ENCODE results near the gene ICAM5. TPM values are rescaled to one million over a fixed set of nuclear protein-coding genes. Genes with fewer than 3 reads are reported as not detected.

Gene ICAM5
- polyA plus RNA-seq, 3 donors from 2014 or later, result not detected

DNA sequence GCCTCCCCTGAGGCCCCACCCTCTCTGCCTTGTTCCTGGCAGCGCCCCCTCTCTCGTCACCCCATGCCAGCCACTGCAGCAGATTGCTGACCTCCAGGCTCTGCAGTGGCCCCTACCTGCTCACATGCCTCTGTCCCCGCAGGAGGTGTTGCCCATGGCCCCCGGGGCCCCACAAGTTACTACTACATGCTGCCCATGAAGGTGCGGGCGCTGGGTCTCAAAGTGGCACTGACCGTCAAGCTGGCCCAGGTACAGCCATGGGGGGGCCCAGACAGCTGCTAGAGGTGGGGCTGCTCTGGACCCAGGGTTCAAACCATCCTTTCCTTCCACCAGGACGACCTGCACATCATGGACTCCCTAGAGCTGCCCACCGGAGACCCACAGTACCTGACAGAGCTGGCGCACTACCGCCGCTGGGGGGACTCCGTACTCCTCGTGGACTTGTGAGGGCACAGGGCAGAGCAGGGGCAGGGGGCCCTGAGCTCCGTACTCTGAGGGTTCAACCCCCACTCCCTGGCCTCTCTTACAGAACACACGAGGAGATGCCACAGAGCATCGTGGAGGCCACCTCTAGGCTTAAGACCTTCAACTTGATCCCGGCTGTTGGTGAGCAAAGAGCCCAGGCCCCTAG, 31.6 kb upstream of the ICAM5 start:
- no peak overlapping the region for H3K4me3 Mint-ChIP-seq
- H3K9me3 Mint-ChIP-seq, result no peaks in the 10 kb centered on the region
- peak overlapping the region in 1 of 6 donors; percentile 53 for H3K27ac Mint-ChIP-seq
- H3K27me3 Mint-ChIP-seq (ENCODE audit: low read depth in 3 of 3), result peaks cover 0 to 4% (median 3%) of the 10 kb centered on the region in 3 donors
- H3K36me3 Mint-ChIP-seq, result peaks cover 12 to 18% (median 17%) of the 10 kb centered on the region in 3 donors
- no peak for DNase-seq
- peaks cover 3 to 6% of the 10 kb centered on the region in 2 donors for H3K4me1 Mint-ChIP-seq

DNA sequence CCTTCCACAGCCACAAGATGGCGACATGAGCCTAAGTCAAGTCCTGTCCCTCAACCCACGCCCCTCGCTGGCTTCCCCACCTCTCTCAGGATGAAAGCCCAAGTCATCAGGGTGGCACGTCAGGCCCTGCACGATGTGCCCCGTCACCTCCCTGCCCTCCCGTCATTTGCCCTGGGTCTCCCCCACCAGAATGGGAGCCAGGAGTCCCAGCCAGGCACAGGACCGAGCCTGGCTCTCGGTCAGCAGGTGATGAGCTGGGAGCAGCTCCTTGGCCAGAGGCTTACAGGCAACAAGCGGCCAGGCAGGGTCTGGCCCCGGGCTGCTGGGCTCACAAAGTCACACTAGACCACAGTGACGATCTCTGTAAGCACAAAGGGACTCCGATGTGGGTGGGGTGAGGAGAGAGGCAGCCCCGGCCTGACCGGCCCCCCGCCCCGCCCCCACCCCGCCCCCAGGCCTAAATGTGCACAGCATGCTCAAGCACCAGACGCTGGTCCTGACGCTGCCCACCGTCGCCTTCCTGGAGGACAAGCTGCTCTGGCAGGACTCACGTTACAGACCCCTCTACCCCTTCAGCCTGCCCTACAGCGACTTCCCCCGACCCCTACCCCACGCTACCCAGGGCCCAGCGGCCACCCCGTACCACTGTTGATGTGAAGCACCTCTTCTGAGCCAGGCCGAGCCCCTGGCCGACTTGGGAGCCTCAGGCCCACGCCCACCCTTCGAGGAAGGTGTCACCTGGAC, 30.4 kb upstream of the ICAM5 start:
- DNase-seq, result peak; percentile 76 to 81 (median 78)
- peaks cover 6 to 14% (median 13%) of the 10 kb centered on the region in 3 donors for H3K36me3 Mint-ChIP-seq
- peaks cover 3 to 6% of the 10 kb centered on the region in 2 donors for H3K4me1 Mint-ChIP-seq
- peak overlapping the region in 1 of 6 donors; percentile 34 for H3K27ac Mint-ChIP-seq
- no peaks in the 10 kb centered on the region for H3K9me3 Mint-ChIP-seq
- H3K4me3 Mint-ChIP-seq, result no peak overlapping the region
- peaks cover 0 to 3% (median 2%) of the 10 kb centered on the region in 3 donors for H3K27me3 Mint-ChIP-seq (ENCODE audit: low read depth in 3 of 3)

DNA sequence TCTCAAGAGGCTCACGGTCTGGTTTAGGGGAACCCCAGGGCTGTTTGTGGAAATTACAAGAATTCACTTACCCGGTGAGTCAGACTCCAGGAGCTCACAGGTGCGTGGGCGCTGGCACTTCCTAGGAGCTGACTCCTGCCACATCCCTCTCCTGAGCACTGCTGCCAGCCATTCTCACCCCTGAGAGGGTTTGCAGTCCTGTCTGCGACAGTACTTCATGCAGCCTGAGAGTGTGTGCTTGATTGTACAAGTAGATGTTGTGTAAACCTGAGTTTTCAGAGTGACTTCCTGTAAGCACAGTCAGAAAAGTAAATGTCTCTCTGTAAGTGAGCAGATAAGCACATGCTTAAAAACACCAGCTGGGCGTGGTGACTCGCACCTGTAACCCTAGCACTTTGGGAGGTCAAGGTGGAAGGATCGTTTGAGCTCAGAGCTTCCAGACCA, 29.6 kb upstream of the ICAM5 start:
- H3K4me1 Mint-ChIP-seq, result peaks cover 3 to 4% of the 10 kb centered on the region in 2 donors
- H3K36me3 Mint-ChIP-seq, result peaks cover 5 to 12% (median 11%) of the 10 kb centered on the region in 3 donors
- H3K4me3 Mint-ChIP-seq, result no peak overlapping the region
- DNase-seq, result no peak
- no peak overlapping the region for H3K27ac Mint-ChIP-seq
- H3K9me3 Mint-ChIP-seq, result no peaks in the 10 kb centered on the region
- peaks cover 0 to 3% (median 2%) of the 10 kb centered on the region in 3 donors for H3K27me3 Mint-ChIP-seq (ENCODE audit: low read depth in 3 of 3)

DNA sequence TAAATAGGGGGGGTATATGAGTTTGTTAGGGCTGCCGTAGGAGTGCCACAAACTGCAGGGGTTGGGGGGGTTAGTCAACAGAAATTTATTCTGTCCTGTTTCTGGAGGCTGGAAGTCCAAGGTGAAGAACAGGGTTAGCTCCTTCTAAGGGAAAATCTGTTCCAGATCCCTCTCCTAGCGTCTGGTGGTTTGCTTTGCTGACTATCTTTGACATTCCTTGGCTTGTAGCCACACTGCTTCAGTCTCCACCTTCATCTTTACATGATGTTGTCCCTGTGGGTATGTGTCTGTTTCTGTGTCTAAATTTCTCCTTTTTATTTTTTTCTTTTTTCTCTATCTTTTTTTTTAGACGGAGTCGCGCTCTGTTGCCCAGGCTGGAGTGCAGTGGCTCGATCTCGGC, 27.0 kb upstream of the ICAM5 start:
- Mint-ChIP-seq H3K4me1 (no peaks in the 10 kb centered on the region), H3K9me3 (no peaks in the 10 kb centered on the region), H3K27me3 (ENCODE audit: low read depth in 3 of 3) (peaks cover 0 to 5% (median 2%) of the 10 kb centered on the region in 3 donors), H3K36me3 (no peaks in the 10 kb centered on the region), H3K4me3 (no peak overlapping the region), H3K27ac (no peak overlapping the region)
- no peak for DNase-seq

DNA sequence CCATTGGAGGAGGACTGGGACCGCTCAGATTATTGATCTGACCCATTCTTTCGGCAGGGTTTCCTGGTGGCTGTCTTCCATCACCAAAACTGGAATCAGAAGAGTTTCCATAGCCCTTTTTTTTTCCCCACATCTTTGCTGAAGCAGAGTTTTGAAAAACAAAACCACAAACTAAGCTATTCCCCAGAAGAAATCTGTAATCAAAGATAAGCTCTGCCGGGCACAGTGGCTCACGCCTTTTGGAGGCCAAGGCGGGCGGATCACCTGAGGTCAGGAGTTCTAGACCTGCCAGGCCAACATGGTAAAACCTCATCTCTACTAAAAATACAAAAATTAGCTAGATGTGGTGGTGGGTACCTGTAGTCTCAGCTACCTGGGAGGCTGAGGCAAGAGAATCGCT, 23.0 kb upstream of the ICAM5 start:
- H3K36me3 Mint-ChIP-seq, result no peaks in the 10 kb centered on the region
- peaks cover 20 to 24% of the 10 kb centered on the region in 2 donors for H3K4me1 Mint-ChIP-seq
- no peak for DNase-seq
- no peak overlapping the region for H3K4me3 Mint-ChIP-seq
- H3K27me3 Mint-ChIP-seq (ENCODE audit: low read depth in 3 of 3), result peaks cover 12 to 29% (median 17%) of the 10 kb centered on the region in 3 donors
- H3K9me3 Mint-ChIP-seq, result no peaks in the 10 kb centered on the region
- peak overlapping the region in 1 of 6 donors; percentile 62 for H3K27ac Mint-ChIP-seq

DNA sequence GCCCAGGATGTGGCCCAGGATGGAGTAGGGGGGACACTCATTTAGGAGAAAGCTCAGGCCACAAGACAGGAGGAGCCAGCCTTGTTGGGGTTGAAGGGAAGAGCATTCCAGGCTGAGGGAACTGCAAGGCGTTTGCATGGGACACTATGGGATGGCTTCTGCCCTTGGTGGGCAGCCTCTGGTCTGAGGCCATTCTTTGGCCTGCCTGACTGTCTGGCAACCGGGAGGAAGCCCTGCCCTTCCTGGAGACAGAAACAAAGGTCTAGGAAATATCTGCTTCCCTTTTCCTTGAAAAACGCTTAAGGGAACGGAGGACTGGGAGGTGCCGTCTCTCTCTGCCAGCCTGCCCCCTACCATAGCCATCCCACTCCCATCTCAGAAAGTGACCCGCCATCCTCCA, 21.7 kb upstream of the ICAM5 start:
- DNase-seq, result no peak
- Mint-ChIP-seq H3K36me3 (no peaks in the 10 kb centered on the region), H3K27me3 (ENCODE audit: low read depth in 3 of 3) (peaks cover 16 to 31% (median 17%) of the 10 kb centered on the region in 3 donors), H3K4me3 (no peak overlapping the region), H3K9me3 (no peaks in the 10 kb centered on the region), H3K27ac (peak overlapping the region in 1 of 6 donors; percentile 10), H3K4me1 (peaks cover 31 to 34% of the 10 kb centered on the region in 2 donors)

DNA sequence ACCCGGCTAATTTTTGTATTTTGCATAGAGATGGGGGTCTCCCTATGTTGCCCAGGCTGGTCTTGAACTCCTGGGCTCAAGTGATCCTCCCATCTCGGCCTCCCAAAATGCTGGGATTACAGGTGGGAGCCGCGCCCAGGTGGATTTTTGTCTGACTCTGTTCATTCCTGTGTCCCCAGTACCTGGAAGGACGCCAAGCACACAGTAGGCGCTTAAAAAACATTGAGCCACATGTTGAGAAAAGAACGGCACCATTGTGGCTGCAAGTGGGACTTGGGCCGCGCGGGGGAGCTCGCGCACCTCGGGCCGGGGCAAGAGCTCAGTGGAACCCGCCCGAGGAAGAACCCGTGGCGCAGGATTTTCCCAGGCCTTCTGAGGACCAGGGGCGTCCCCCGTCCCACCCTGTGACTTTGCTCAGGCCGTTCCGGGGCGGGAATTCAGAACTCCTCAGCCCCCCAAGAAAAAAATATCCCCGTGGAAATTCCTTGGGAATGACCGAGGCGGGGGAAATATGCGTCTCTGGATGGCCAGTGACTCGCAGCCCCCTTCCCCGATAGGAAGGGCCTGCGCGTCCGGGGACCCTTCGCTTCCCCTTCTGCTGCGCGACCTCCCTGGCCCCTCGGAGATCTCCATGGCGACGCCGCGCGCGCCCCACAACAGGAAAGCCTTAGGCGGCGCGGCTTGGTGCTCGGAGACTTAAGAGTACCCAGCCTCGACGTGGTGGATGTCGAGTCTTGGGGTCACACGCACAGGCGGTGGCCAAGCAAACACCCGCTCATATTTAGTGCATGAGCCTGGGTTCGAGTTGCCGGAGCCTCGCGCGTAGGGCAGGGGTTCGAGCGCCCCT, 20.2 kb upstream of the ICAM5 start:
- peaks cover 16 to 31% (median 17%) of the 10 kb centered on the region in 3 donors for H3K27me3 Mint-ChIP-seq (ENCODE audit: low read depth in 3 of 3)
- peaks cover 0 to 4% (median under 1%) of the 10 kb centered on the region in 3 donors for H3K36me3 Mint-ChIP-seq
- peaks cover 35 to 43% of the 10 kb centered on the region in 2 donors for H3K4me1 Mint-ChIP-seq
- H3K27ac Mint-ChIP-seq, result peak overlapping the region; percentile 93 to 96 (median 96)
- H3K9me3 Mint-ChIP-seq, result no peaks in the 10 kb centered on the region
- H3K4me3 Mint-ChIP-seq, result peak overlapping the region; percentile 85 to 89 (median 88)
- peak; percentile 86 for DNase-seq

DNA sequence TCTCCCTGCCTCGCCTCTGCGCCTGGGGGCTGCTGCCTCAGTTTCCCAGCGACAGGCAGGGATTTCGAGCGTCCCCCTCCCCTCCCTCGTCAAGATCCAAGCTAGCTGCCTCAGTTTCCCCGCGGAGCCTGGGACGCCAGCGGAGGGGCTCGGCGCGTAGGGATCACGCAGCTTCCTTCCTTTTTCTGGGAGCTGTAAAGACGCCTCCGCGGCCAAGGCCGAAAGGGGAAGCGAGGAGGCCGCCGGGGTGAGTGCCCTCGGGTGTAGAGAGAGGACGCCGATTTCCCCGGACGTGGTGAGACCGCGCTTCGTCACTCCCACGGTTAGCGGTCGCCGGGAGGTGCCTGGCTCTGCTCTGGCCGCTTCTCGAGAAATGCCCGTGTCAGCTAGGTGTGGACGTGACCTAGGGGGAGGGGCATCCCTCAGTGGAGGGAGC, 19.6 kb upstream of the ICAM5 start:
- H3K27me3 Mint-ChIP-seq (ENCODE audit: low read depth in 3 of 3), result peaks cover 16 to 31% (median 17%) of the 10 kb centered on the region in 3 donors
- no peaks in the 10 kb centered on the region for H3K9me3 Mint-ChIP-seq
- H3K4me3 Mint-ChIP-seq, result peak overlapping the region; percentile 85 to 89 (median 88)
- peak; percentile 91 to 94 (median 92) for DNase-seq
- peak overlapping the region; percentile 93 to 96 (median 96) for H3K27ac Mint-ChIP-seq
- H3K4me1 Mint-ChIP-seq, result peaks cover 38 to 48% of the 10 kb centered on the region in 2 donors
- peaks cover 0 to 7% (median 5%) of the 10 kb centered on the region in 3 donors for H3K36me3 Mint-ChIP-seq

DNA sequence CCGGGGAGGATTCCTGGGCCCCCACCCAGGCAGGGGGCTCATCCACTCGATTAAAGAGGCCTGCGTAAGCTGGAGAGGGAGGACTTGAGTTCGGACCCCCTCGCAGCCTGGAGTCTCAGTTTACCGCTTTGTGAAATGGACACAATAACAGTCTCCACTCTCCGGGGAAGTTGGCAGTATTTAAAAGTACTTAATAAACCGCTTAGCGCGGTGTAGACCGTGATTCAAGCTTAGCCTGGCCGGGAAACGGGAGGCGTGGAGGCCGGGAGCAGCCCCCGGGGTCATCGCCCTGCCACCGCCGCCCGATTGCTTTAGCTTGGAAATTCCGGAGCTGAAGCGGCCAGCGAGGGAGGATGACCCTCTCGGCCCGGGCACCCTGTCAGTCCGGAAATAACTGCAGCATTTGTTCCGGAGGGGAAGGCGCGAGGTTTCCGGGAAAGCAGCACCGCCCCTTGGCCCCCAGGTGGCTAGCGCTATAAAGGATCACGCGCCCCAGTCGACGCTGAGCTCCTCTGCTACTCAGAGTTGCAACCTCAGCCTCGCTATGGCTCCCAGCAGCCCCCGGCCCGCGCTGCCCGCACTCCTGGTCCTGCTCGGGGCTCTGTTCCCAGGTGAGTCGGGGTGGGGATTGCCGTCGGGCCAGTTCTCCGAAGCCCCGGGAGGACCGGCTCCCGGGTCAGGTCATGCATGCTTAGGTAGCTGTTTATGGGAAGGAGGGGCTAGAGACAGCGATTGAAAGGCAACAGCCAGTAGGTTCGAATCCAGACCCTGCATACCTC, 18.9 kb upstream of the ICAM5 start, which contains the start of gene ICAM1:
TSS of gene ICAM1 (plus strand) at position 505 of the 779 bp plus-strand sequence. CDS start at position 545, 40 bp downstream.
- peak; percentile 80 to 84 (median 84) for DNase-seq
- Mint-ChIP-seq H3K36me3 (peaks cover 0 to 7% (median 5%) of the 10 kb centered on the region in 3 donors), H3K27me3 (ENCODE audit: low read depth in 3 of 3) (peaks cover 16 to 31% (median 17%) of the 10 kb centered on the region in 3 donors), H3K9me3 (no peaks in the 10 kb centered on the region), H3K27ac (peak within 1 kb of the TSS; percentile 93 to 96 (median 96)), H3K4me3 (peak within 1 kb of the TSS; percentile 85 to 89 (median 88)), H3K4me1 (peaks cover 38 to 48% of the 10 kb centered on the region in 2 donors)

DNA sequence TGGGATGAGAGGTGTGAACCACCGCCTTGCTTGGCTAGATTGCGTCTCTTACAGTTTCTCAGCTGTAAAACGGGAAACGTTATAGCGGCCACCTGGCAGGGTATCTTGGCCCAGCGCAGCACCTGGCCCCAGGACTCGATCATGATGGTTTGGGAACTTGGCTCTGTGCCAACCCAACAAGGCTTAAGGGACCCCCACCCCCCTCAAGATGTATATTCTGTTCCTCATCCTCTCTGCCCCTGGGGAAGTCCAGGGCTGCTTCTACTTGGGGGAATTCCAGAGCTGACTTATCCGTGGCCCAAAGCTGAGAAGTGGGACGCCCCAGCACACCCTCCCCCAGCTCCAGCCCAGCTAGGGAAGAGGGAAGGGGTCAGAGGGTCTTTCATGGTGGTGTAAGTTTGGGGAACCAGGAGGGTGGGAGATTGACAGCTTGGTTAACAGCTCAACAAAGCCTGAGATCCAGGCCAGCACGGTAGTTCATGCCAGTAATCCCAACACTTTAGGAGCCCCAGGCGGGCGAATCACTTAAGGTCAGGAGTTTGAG, 18.1 kb upstream of the ICAM5 start:
- H3K4me3 Mint-ChIP-seq, result peak overlapping the region; percentile 85 to 89 (median 88)
- peaks cover 16 to 31% (median 17%) of the 10 kb centered on the region in 3 donors for H3K27me3 Mint-ChIP-seq (ENCODE audit: low read depth in 3 of 3)
- H3K9me3 Mint-ChIP-seq, result no peaks in the 10 kb centered on the region
- H3K27ac Mint-ChIP-seq, result peak overlapping the region; percentile 93 to 96 (median 96)
- peak; percentile 31 to 50 (median 37) for DNase-seq
- peaks cover 38 to 48% of the 10 kb centered on the region in 2 donors for H3K4me1 Mint-ChIP-seq
- peaks cover 0 to 7% (median 5%) of the 10 kb centered on the region in 3 donors for H3K36me3 Mint-ChIP-seq

DNA sequence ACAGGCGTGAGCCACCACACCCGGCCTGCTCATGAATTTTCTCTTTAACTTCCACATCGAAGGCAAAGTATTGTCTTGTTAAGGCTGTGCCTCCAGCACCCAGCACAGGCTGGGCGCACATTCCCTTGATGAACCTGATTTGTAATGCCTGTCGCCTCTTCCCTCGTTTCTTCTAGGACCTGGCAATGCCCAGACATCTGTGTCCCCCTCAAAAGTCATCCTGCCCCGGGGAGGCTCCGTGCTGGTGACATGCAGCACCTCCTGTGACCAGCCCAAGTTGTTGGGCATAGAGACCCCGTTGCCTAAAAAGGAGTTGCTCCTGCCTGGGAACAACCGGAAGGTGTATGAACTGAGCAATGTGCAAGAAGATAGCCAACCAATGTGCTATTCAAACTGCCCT, 15.2 kb upstream of the ICAM5 start:
- Mint-ChIP-seq H3K27me3 (ENCODE audit: low read depth in 3 of 3) (peaks cover 14 to 21% (median 16%) of the 10 kb centered on the region in 3 donors), H3K36me3 (peaks cover 0 to 15% (median 7%) of the 10 kb centered on the region in 3 donors), H3K4me1 (peaks cover 42 to 61% of the 10 kb centered on the region in 2 donors), H3K27ac (peak overlapping the region; percentile 47 to 89 (median 68)), H3K4me3 (peak overlapping the region in 1 of 5 donors; percentile 9), H3K9me3 (no peaks in the 10 kb centered on the region)
- DNase-seq, result no peak
